Measurements from ENCODE around the gene FGFR2. TPM values are rescaled to one million over a fixed set of nuclear protein-coding genes. Genes with fewer than 3 reads are reported as not detected.

Gene FGFR2
- total RNA-seq, 1 experiment from 2014 or later: 286 TPM

GRCh38 chr10:121628859-121629258 is 30.6 kb upstream of the FGFR2 start:
- no peak overlapping the region for H3K4me3 ChIP-seq (ENCODE audit: low read depth, low read length)
- no peaks in the 10 kb centered on the region for H3K36me3 ChIP-seq (ENCODE audit: control insufficient read depth, insufficient read depth, low read length)
- H3K9me3 ChIP-seq: no peaks in the 10 kb centered on the region
- H3K36me3 Mint-ChIP-seq (ENCODE audit: insufficient read depth, unreplicated experiment): peaks cover 4% of the 10 kb centered on the region
- peaks cover 24% of the 10 kb centered on the region for H3K4me1 ChIP-seq
- H3K4me3 Mint-ChIP-seq (ENCODE audit: unreplicated experiment): no peak overlapping the region
- no peak for TF ChIP-seq CTCF (IDR thresholded peaks at IDR 0.05; ENCODE audit: insufficient read depth in 1 of 2, low read depth in 1 of 2, low read length in 1 of 2, severe bottlenecking in 1 of 2, unreplicated experiment in 1 of 2)
- CTCF ChIA-PET: no interaction called here
- no peak for DNase-seq
- POLR2A ChIA-PET: no interaction called here
- no TSS peak for BruUV-seq (replicated peaks)
- no peaks in the 10 kb centered on the region for H3K27me3 ChIP-seq (replicated peaks; ENCODE audit: control insufficient read depth, insufficient read depth, low read length)
- H3K4me1 Mint-ChIP-seq (ENCODE audit: low read depth, unreplicated experiment): peaks cover 23% of the 10 kb centered on the region
- intact Hi-C loops (cut with micrococcal nuclease; ENCODE audit: unreplicated experiment): no loop called here
- H3K27ac Mint-ChIP-seq (ENCODE audit: unreplicated experiment): no peak overlapping the region
- H3K27me3 Mint-ChIP-seq (ENCODE audit: insufficient read depth, unreplicated experiment): no peaks in the 10 kb centered on the region
- H3K9me3 Mint-ChIP-seq (ENCODE audit: unreplicated experiment): no peaks in the 10 kb centered on the region

GRCh38 chr10:121627876-121628581 is 29.8 kb upstream of the FGFR2 start:
- H3K27me3 Mint-ChIP-seq (ENCODE audit: insufficient read depth, unreplicated experiment): no peaks in the 10 kb centered on the region
- intact Hi-C loops (cut with micrococcal nuclease; ENCODE audit: unreplicated experiment): no loop called here
- Histone ChIP-seq H3K27me3 (replicated peaks; ENCODE audit: control insufficient read depth, insufficient read depth, low read length) (no peaks in the 10 kb centered on the region), H3K9me3 (no peaks in the 10 kb centered on the region), H3K4me3 (ENCODE audit: low read depth, low read length) (no peak overlapping the region), H3K36me3 (ENCODE audit: control insufficient read depth, insufficient read depth, low read length) (no peaks in the 10 kb centered on the region), H3K4me1 (peaks cover 21% of the 10 kb centered on the region)
- no peak for TF ChIP-seq CTCF (IDR thresholded peaks at IDR 0.05; ENCODE audit: insufficient read depth in 1 of 2, low read depth in 1 of 2, low read length in 1 of 2, severe bottlenecking in 1 of 2, unreplicated experiment in 1 of 2)
- BruUV-seq (replicated peaks): no TSS peak
- DNase-seq: no peak
- H3K27ac Mint-ChIP-seq (ENCODE audit: unreplicated experiment): no peak overlapping the region
- H3K36me3 Mint-ChIP-seq (ENCODE audit: insufficient read depth, unreplicated experiment): peaks cover 4% of the 10 kb centered on the region
- no peak overlapping the region for H3K4me3 Mint-ChIP-seq (ENCODE audit: unreplicated experiment)
- no peaks in the 10 kb centered on the region for H3K9me3 Mint-ChIP-seq (ENCODE audit: unreplicated experiment)
- peaks cover 23% of the 10 kb centered on the region for H3K4me1 Mint-ChIP-seq (ENCODE audit: low read depth, unreplicated experiment)
- ChIA-PET CTCF (no interaction called here), POLR2A (no interaction called here)

GRCh38 chr10:121624836-121625486 is 26.7 kb upstream of the FGFR2 start:
- H3K4me3 Mint-ChIP-seq (ENCODE audit: unreplicated experiment): peak overlapping the region; percentile 62
- H3K27ac Mint-ChIP-seq (ENCODE audit: unreplicated experiment): peak overlapping the region; percentile 28
- BruUV-seq (replicated peaks): no TSS peak

More at GRCh38 chr10:121624836-121625486, 26.7 kb upstream of the FGFR2 start:
- intact Hi-C loops (cut with micrococcal nuclease; ENCODE audit: unreplicated experiment): no loop called here
- ChIA-PET CTCF (interaction anchor here (0.6 to 1.0 kb wide), 3 partner anchors 70 to 677 kb away, joined by 4 to 6 read pairs (median 4); no protein-coding TSS in a partner anchor), POLR2A (no interaction called here)
- peak overlapping the region; percentile 17 for H3K4me3 ChIP-seq (ENCODE audit: low read depth, low read length)
- no peaks in the 10 kb centered on the region for H3K36me3 ChIP-seq (ENCODE audit: control insufficient read depth, insufficient read depth, low read length)
- H3K4me1 ChIP-seq: peaks cover 21% of the 10 kb centered on the region
- H3K27me3 Mint-ChIP-seq (ENCODE audit: insufficient read depth, unreplicated experiment): no peaks in the 10 kb centered on the region
- no peak for DNase-seq
- H3K36me3 Mint-ChIP-seq (ENCODE audit: insufficient read depth, unreplicated experiment): peaks cover 4% of the 10 kb centered on the region
- H3K9me3 Mint-ChIP-seq (ENCODE audit: unreplicated experiment): no peaks in the 10 kb centered on the region
- peaks cover 23% of the 10 kb centered on the region for H3K4me1 Mint-ChIP-seq (ENCODE audit: low read depth, unreplicated experiment)
- H3K27me3 ChIP-seq (replicated peaks; ENCODE audit: control insufficient read depth, insufficient read depth, low read length): no peaks in the 10 kb centered on the region
- H3K9me3 ChIP-seq: 0 out of 2 replicates have a peak, but pooled peaks cover under 1% of the 10 kb centered on the region
- TF ChIP-seq CTCF (IDR thresholded peaks at IDR 0.05; ENCODE audit: insufficient read depth in 1 of 2, low read depth in 1 of 2, low read length in 1 of 2, severe bottlenecking in 1 of 2, unreplicated experiment in 1 of 2): no peak
